GM18517 (cell line): ENCODE measurements around the gene AFTPH.

Experiments used
- ATAC-seq: cut with Tn5 transposase; IDR thresholded peaks from one replicate; pipeline ENCODE4 v1.9.1; 2021; ENCODE audit warnings: mild to moderate bottlenecking, moderate library complexity; ENCODE audit not compliant: unreplicated experiment

Gene AFTPH

DNA sequence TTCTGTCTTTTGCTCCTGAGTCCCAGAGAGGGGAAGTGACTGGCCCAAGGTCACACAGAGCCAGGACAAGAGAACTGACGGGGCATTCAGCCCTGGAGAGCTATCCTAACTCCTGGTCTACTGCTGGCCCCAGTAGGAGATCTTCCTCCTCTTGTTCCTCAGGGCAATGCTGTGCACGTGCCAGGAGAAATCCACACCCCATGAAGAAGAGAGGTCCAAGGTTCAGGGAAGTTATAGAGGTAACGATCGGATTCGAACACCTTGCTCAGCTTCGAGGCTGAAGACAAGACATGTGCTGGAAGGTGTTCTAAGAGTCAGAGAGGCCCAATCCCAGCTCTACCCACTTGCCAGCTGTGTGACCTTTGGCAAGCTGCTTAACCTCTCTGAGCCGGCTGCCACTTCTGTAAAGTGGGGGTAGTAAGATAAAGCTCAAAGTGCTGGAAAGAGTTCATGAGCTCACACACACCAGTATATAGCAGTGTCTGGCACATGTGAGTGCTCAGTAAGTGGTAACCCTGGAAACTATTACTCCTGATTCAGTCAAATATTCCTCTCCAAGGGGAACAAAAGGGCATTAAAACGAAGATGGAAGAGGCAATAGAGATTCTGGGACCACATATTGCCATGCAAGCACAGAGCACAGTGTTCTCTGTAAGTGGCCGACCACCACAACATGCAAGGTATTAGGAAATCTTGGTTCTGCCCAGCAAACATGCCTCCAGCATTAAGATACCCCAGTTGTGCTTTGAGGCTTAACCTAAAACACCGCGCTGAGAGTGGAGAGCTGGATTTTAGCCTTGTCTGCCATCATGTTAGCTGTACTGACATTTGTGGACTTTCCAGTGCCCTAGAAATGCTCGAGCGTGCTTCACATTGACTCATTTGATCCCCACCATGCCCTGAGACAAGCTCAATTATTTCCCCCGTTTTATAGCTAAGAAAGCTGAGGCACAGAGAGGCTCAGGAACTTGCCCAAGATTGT lies 104.0 kb downstream of the AFTPH start:
- no peak for ATAC-seq

DNA sequence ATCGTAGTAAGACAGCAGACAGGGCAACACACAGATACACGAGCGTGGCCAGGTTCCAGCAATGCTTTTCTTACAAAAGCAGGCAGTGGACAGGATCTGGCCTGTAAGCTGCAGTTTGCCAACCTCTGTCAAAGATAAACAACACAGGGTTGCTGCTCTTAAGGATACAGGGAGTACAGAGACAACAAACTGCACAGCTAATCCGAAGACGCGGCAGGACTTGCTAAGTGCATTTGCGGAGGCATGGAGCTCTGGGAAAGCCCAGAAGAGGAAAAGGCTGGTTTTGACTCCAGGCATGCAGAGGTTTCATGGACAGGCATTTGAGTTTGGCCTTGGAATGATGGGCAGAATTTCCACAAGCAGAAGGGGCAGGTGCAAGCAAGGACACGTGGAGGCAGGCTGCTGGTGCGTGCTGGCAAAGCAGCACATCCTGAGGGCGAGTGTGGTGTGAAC lies 105.2 kb downstream of the AFTPH start:
- ATAC-seq = no peak

DNA sequence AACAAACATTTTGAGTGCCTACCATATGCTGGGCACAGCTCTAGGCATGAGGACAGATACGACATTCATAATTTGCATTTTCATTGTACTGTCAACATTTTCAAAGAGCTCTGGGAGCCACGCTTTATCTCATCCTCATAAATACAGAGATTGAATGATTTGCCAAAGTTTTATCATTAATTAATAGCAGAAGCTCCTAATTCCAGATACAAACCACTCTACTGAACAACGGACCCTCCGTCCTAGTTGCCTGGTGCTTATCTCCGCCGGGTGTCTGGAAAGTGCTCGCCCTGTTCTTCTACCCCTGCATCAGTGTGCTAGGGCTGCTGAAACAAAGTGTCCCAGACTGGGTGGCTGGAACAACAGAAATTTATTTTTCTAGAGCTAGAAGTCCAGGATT lies 105.7 kb downstream of the AFTPH start:
- no peak for ATAC-seq

DNA sequence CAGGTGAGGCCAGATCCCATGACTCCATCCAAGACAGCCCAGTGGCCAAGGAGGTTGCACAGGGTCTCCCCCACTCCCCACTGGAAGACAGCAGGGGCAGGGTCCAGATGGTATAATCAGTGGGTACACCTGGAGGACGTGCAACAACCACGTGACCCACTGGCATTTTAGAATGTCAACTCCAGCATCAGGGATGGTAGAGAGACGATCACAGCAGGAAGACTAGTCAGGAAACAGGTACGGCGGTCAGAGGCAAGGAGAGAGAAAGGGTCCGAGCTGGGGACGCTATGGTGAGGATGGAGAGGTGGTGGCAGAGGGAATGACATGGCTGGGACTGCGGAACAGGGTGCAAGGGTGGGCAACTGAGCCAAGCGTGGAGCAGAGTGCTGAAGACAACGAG lies 106.6 kb downstream of the AFTPH start:
- no peak for ATAC-seq

DNA sequence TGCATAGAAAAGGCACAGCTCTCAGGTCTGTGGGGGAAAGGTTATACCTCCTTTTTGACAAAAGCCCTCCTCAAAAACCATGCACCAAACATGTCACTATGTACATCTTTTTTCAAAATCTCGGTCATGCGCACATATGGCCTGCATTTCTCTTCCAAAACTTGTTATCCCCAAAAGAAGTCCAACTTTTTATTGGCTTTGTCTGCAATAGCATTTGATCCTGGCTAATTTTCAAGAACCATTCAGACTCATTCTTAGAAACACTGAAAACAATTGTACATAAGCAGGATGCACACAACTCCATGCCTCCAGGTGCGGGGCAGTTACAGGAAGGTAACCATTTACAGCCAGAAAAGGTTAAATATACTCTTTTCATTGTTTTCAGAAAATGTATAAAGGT lies 107.6 kb downstream of the AFTPH start:
- ATAC-seq = no peak

DNA sequence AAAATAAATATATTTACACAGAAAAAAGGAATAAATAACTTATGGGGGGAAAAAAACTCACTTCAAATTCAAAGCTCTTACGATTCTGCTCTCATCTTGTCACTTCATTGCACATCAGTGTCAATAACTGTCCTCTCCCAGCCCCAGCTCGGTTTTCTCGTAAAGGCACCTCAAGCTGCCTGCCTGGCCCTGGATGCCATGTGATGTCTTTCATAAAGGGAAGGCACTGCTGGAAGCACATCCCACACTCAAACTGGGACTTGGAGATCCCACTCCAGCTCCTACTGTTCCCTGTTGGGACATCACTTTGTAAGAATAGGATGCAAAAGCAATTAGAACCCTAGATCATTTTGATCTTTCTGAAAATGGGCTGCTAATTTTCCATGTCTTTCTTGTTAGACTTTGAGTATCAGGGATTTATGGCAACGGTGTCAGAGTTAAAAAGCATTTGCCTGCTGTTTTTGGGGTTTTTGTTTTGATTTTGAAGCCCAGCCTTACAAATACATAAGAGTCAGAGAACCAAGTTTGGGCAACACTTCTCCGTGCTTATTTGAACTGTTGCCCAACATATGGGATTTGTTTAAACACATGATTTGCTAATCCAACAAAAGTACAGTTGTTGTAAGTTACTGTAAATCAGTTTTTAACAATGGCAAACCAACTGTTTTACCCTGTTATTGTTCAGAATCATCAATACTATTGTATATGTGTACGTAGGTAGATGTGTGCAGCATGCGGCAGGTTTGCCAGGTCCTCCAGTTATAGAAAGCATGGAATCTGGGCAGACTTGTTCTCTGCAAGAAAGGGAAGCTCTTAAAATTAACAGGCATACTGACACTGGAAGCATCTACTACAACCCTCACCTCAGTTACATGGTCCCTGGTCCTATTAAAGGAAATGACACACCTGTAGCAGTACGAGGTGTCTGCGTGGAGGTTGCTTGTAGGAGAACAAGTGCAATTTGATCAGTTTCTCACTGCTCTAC lies 109.0 kb downstream of the AFTPH start:
- ATAC-seq = no peak

DNA sequence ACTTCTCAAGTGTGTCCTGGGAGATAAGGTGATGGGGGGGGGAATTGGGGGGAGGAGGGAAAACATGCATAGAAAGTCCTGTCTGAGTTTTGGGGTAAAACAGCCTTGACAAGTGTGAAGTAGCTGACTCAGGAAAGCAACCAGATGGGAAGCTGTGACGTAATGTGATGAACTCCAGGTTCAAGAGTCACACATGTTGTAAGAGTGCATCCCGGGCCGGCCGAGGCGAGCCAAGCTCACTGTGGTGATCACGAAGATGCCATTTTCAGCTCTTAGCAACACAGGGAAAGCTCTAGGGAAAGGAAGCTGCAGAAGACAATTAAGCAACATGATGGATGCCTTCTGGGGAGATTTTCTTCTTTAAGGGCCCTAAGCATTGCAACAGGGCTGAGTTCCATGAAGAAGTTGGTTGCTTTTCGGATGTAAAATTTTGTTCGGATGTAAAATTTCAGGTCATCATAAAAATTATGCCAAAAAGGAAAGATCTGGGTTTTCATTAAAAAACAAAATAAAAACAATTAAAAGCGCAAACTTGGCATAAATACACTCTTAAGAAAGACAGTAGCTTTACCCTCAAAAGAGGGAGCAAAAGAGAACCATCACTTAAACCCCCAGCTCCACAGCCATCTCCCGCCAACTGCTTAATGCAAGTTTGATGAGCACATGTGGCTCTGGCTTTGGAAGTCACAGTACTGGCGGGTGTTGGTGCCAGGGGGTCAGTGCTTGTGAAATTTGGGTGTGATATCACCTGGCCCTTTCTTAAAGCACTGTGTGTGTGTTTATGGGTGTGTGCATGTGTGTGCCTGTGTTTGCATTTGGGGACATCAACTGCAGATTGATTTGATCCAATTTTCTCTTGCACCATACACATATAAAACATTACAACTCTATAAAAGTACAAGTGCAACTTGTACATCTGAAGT lies 110.5 kb downstream of the AFTPH start:
- no peak for ATAC-seq

DNA sequence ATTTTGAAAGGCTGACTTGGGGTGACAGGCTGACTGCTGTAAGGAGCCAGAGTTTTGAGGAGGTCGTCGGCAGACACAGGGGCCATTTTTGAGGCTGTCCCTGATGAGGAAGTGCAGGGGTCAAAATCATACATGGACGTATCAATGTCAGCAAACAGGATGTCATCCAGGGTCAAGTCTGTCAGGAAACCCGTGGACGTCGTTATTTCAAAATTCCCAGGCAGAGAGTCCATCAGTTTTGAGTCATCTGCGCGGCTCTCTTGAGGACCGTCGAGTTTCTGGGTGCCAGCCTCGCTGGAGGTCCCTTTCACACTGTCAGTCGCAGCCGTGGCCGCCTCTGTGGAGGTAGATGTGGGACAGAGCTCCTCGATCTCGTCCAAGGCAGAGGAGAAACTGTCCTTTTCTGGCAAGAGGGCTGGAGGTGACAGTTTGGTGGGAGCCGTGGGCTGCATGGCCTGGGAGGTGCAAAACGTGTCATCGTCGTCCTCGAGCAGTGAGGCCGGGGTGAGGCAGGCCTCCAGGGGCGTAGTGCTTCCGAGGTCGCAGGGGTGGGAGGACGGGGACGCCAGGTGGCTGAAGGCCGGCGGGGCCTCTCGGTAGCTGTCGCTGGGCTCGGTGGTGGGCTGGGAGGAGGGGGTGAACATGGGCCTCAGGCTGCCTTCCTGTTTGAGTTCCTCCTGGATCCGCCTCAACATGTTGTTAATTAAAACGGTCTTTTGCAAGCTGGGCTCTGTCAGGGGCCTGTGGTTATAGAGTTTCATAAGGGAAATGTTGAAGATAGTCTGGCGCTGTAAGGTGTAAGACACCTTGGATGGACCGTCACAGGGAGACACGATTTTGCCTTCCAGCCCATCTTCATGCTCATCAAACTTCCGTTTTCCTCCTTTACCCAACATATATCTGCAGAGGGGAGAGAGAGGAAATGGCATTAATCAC lies 112.1 kb downstream of the AFTPH start:
- ATAC-seq = peak; percentile 62

DNA sequence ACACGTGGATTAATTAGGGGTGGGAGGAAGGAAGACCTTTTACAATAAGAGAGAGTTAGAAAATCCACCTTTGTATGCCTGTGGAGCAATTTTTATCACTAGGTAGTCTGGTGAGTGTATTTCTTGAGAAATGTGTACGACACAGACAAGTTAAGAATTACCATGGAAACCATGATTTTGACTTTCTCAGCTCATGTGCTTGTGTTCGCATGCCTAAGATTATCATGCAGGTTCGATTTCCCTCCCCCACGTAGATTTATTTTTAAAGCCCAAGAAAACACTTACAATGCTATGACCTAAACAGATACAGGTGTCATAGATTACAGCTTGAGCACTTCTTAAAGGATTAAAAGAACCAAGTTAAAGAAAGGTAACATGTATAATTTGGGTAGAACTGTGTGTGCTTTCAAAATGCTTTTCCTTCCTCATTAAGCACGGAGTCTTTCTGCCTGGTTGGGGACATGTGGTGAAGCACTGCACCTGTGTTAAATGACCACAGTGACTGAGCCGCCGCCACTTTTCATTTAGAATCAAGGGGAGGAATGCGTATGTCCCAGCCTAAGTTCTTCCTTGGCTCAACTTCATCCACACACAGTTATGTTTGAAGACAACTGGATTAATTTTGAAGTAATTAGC lies 113.0 kb downstream of the AFTPH start:
- ATAC-seq = peak; percentile 40

DNA sequence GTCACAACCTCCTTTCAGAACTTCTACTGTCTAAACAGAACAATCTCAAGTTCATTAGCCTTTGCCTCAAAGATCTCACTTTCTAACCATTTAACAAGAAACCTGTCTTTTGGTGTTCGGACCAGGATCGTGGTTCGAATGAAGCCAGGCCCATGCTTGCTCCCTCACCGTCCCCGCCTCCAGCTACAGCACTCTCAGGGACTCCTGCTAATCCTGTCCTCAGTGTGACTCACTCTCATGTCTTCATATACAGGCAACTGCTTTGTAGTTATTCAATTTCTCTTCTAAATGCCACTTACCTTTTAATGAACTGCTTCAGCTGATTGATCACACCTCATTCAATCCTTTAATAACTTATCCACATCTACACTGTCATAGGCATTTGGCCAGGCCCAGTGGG lies 113.8 kb downstream of the AFTPH start:
- no peak for ATAC-seq

DNA sequence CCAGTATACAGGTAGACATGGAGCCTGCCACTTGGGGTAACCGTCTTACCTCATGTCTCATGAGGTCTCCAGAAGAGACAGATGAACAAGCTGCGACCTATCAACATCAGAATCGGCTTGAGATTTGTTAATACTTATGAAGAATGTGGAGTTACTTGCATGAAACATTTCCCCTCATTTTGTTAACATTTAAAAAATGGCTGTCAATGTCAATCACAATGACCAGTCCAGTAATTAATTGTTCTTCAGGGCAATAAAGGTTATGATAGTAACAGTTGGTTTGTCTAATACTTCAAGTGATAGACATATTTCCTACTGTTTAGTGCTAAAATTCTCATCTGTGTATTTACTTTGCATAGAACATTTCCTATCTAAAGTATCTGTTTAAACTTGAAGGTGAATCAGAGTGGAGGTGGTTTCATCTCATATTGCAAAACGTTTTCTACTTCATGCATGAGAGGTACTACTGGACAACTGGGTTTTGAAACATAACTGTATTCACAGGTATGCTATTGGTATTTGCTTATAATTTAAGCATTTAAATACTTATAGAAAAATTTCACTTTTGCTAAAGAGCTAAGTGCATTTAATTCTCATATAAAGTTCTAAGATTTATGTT lies 114.5 kb downstream of the AFTPH start:
- no peak for ATAC-seq

DNA sequence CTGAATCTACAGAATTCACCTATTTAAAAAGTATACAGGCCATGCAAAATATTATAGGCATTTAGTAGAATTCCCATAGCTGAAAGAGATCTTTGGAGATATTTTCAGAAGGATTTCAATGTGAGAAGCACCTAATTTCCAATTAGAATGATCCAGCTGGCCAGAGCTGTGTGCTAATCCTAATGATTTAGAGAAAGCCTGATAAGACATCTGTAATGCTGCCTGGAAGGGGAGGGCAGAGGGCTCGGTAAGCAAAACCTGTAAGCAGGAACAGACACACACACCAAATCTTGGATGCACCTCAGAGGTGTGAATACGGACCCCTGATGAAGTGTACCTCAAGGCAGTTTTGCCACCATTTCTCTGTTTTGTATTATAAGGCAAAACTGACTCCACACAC lies 115.6 kb downstream of the AFTPH start:
- ATAC-seq = no peak

DNA sequence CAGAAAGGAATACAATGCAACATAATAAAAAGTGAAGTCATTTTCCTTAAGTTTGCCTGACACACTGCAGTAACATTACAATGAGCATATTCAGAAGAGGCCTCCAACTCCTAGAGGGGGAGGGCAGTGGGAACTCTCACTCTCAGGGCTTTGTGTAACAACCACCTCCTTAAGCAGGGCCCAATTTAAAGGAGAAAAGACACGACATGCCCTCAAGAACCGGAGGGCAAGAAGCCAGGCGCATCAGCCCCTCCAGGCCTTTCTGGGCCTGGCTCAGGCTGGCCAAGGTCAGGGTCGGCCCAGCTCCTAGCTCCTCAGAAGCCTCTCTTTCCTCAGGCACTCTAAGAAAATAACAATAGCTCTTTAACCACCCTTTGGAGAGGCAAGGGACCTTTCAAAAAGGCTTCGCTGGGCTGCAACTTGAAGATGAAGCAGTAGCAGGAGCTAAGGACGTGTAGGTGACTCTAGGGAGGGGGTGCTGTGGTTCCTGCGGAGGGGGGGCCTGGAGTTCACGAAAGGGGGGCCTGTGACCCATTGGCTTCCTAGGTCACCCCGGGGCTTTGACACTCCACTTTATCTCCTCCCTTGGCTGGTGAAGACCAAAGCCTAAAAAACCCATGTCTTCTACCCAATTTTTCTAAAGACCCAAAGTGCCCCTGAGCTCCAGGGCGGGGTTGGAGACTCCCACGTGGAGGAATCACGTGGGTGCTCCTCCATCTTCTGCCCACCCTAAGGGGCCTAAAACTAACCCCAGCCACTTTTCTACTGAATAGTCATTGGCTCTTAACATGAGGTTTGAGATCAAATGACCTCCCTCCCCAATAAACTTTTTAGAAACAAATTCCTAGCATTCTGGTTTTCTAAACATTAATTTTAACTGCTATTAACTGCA lies 116.3 kb downstream of the AFTPH start:
- ATAC-seq = no peak

DNA sequence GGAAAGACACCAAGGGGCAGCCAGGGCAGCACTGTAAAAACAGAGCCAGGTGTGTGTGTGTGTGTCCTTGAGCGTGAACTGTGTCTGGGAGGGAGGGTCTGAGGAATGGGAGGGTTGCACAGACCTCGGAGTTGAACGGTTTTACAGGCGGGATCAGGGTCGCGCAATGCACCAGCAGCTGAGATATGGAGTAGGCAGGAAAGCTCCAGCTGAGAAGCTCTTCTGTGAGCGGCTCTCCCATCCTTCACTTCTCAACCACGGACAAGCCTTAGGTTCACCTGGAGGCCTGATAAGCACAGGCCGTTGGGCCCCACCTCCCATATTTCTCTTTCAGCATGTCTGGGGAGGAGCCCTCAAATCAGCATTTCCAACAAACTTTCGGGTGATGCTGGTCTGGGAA lies 117.5 kb downstream of the AFTPH start:
- ATAC-seq = no peak
